Fibroblast of skin of scalp (primary cell): ENCODE data around the gene NBPF1.
"Not testable (repeated sequence)": the region's sequence is repeated elsewhere in the genome, so short reads cannot be mapped to it uniquely, and the experiment has no call there.

Experiments used
- DNase-seq: peaks from one replicate; pipeline ENCODE4 v3.0.0-alpha.2; 2013

NBPF1 gene

GRCh38 chr1:16605532-16606505 lies 7.5 kb downstream of the NBPF1 start:
- no peak for DNase-seq

GRCh38 chr1:16605213-16605525 lies 8.2 kb downstream of the NBPF1 start:
- no peak for DNase-seq

GRCh38 chr1:16604514-16605212 lies 8.7 kb downstream of the NBPF1 start:
- DNase-seq: not testable (repeated sequence)

GRCh38 chr1:16603623-16604022 lies 9.7 kb downstream of the NBPF1 start:
- DNase-seq: not testable (repeated sequence)

- DNase-seq: not testable (repeated sequence)
These were observed 10.9 kb downstream of the NBPF1 start for GRCh38 chr1:16602336-16603011.

- DNase-seq: not testable (repeated sequence)
These were observed 12.2 kb downstream of the NBPF1 start for GRCh38 chr1:16600855-16601786.

- not testable (repeated sequence) for DNase-seq
These were observed 14.0 kb downstream of the NBPF1 start for GRCh38 chr1:16599326-16599725.

GRCh38 chr1:16595216-16595615 lies 18.1 kb downstream of the NBPF1 start:
- DNase-seq: not testable (repeated sequence)

- not testable (repeated sequence) for DNase-seq
These were observed 21.5 kb downstream of the NBPF1 start for GRCh38 chr1:16591845-16592244.

- DNase-seq: not testable (repeated sequence)
These were observed 25.3 kb downstream of the NBPF1 start for GRCh38 chr1:16588081-16588480.

- DNase-seq: not testable (repeated sequence)
These were observed 25.7 kb downstream of the NBPF1 start for GRCh38 chr1:16587639-16588038.

GRCh38 chr1:16565324-16565723 lies 48.0 kb downstream of the NBPF1 start:
- DNase-seq: not testable (repeated sequence)

GRCh38 chr1:16561035-16561434 lies 52.3 kb downstream of the NBPF1 start:
- not testable (repeated sequence) for DNase-seq

GRCh38 chr1:16560498-16560897 lies 52.9 kb downstream of the NBPF1 start:
- DNase-seq: not testable (repeated sequence)

- DNase-seq: not testable (repeated sequence)
These were observed 53.7 kb downstream of the NBPF1 start for GRCh38 chr1:16559688-16560087.

GRCh38 chr1:16557034-16557433 lies 56.3 kb downstream of the NBPF1 start:
- not testable (repeated sequence) for DNase-seq

- not testable (repeated sequence) for DNase-seq
These were observed 60.1 kb downstream of the NBPF1 start for GRCh38 chr1:16553244-16553643.

GRCh38 chr1:16550212-16550918 lies 63.0 kb downstream of the NBPF1 start:
- DNase-seq: not testable (repeated sequence)

GRCh38 chr1:16549545-16549944 lies 63.8 kb downstream of the NBPF1 start:
- DNase-seq: not testable (repeated sequence)

GRCh38 chr1:16547502-16548241 lies 65.7 kb downstream of the NBPF1 start:
- not testable (repeated sequence) for DNase-seq
